Sciatic nerve (tissue), 2 donors: ENCODE results near the gene DEFB108B. TPM values are rescaled to one million over a fixed set of nuclear protein-coding genes. Genes with fewer than 3 reads are reported as not detected.
"Not testable (repeated sequence)": the region's sequence is repeated elsewhere in the genome, so short reads cannot be mapped to it uniquely, and the experiment has no call there.

Source experiments
- ATAC-seq: fragments of 200-7000 bp; cut with Tn5 transposase; one replicate; pipeline ENCODE4 v1.9.1; 2020; ENCODE audit warnings: mild to moderate bottlenecking, moderate library complexity
- DNase-seq: peaks from one replicate; pipeline ENCODE4 v3.0.0-alpha.2; 2020; ENCODE audit warnings: low spot score
- intact Hi-C: fragments of 100-400 bp; cut with DNase I; formaldehyde crosslinking; loops from one replicate; pipeline ENCODE4 v1.14.2; 2022
- total RNA-seq: library from RNA; stranded (reverse); fragmentation: NEBNext Ultra II Directional; extraction: Animal tissue kit (Norgen Biotek cat#: 25700); gene quantifications from one replicate; pipeline ENCODE4 v1.2.1, GENCODE V29; 2021
- donor health status: DM: no; HTN: no; CAD: no.
- donor health status: DM: no; HTN: no; CAD: no.

Gene DEFB108B
- total RNA-seq: not detected

GRCh38 chr11:71832811-71833210, at the start of gene DEFB108B:
Gene DEFB108B, plus strand, starts transcription at chr11:71833200. Its CDS starts 0 bp downstream, at chr11:71833200.
- intact Hi-C loops, ATAC-seq, DNase-seq: not testable (repeated sequence)

GRCh38 chr11:71786114-71786847, 46.7 kb upstream of the DEFB108B start:
- DNase-seq, intact Hi-C loops, ATAC-seq: not testable (repeated sequence)

GRCh38 chr11:71786848-71787097, 46.2 kb upstream of the DEFB108B start:
- DNase-seq (peak; percentile 100), ATAC-seq (peak; percentile 100)
- intact Hi-C loops: not testable (repeated sequence)

GRCh38 chr11:71787098-71787823, 45.7 kb upstream of the DEFB108B start:
- ATAC-seq: peak; percentile 100
- DNase-seq: no peak
- intact Hi-C loops: no loop called here

GRCh38 chr11:71787824-71788454, 45.1 kb upstream of the DEFB108B start:
- DNase-seq, ATAC-seq, intact Hi-C loops: not testable (repeated sequence)

GRCh38 chr11:71789444-71790196, 43.4 kb upstream of the DEFB108B start:
- ATAC-seq, intact Hi-C loops, DNase-seq: not testable (repeated sequence)

GRCh38 chr11:71791111-71791510, 41.9 kb upstream of the DEFB108B start:
- intact Hi-C loops, DNase-seq, ATAC-seq: not testable (repeated sequence)

GRCh38 chr11:71792621-71793235, 40.3 kb upstream of the DEFB108B start:
- intact Hi-C loops, ATAC-seq, DNase-seq: not testable (repeated sequence)

- DNase-seq, intact Hi-C loops, ATAC-seq: not testable (repeated sequence)
These were observed 38.5 kb upstream of the DEFB108B start for GRCh38 chr11:71794386-71795040.

GRCh38 chr11:71795236-71795635, 37.8 kb upstream of the DEFB108B start:
- DNase-seq, ATAC-seq, intact Hi-C loops: not testable (repeated sequence)

GRCh38 chr11:71796016-71796415, 37.0 kb upstream of the DEFB108B start:
- intact Hi-C loops, ATAC-seq, DNase-seq: not testable (repeated sequence)

- intact Hi-C loops, ATAC-seq, DNase-seq: not testable (repeated sequence)
These were observed 36.2 kb upstream of the DEFB108B start for GRCh38 chr11:71796781-71797180.

- not testable (repeated sequence) for ATAC-seq, DNase-seq
These were observed 33.4 kb upstream of the DEFB108B start for GRCh38 chr11:71799556-71800128.

GRCh38 chr11:71800335-71800953, 32.6 kb upstream of the DEFB108B start:
- peak; percentile 82 for DNase-seq
- ATAC-seq, intact Hi-C loops: not testable (repeated sequence)

More at GRCh38 chr11:71799556-71800128, 33.4 kb upstream of the DEFB108B start:
- intact Hi-C loops: not testable (repeated sequence)

- ATAC-seq, intact Hi-C loops, DNase-seq: not testable (repeated sequence)
These were observed 32.0 kb upstream of the DEFB108B start for GRCh38 chr11:71801026-71801425.

- DNase-seq, ATAC-seq, intact Hi-C loops: not testable (repeated sequence)
These were observed 30.1 kb upstream of the DEFB108B start for GRCh38 chr11:71802874-71803273.
